ENCODE measurements around the gene EPRS1. TPM values are rescaled to one million over a fixed set of nuclear protein-coding genes. Genes with fewer than 3 reads are reported as not detected.
"Not testable (repeated sequence)": the region's sequence is repeated elsewhere in the genome, so short reads cannot be mapped to it uniquely, and the experiment has no call there.

EPRS1 gene
- total RNA-seq, 1 donor from 2014 or later: 65.4 TPM

- intact Hi-C loops (cut with DNase I): no loop called here
- no peak for DNase-seq
These were observed 1.5 kb downstream of the EPRS1 start for GRCh38 chr1:220044678-220045355.

GRCh38 chr1:220043646-220044045 lies 2.7 kb downstream of the EPRS1 start:
- peaks cover 24% of the 10 kb centered on the region for H3K36me3 ChIP-seq
- intact Hi-C loops (cut with DNase I): no loop called here
- TF ChIP-seq CTCF (IDR thresholded peaks at IDR 0.05): no peak
- ATAC-seq (no peak), DNase-seq (no peak)
- no peak overlapping the region for H3K27ac ChIP-seq
- peaks cover 30% of the 10 kb centered on the region for H3K4me1 ChIP-seq
- no peaks in the 10 kb centered on the region for H3K27me3 ChIP-seq (ENCODE audit: low read depth)
- H3K4me3 ChIP-seq: no peak overlapping the region
- H3K9me3 ChIP-seq: no peaks in the 10 kb centered on the region

More at GRCh38 chr1:220044678-220045355, 1.5 kb downstream of the EPRS1 start:
- H3K4me3 ChIP-seq: peak overlapping the region; percentile 82
- no peak for ATAC-seq
- no peak for TF ChIP-seq CTCF (IDR thresholded peaks at IDR 0.05)
- H3K9me3 ChIP-seq: no peaks in the 10 kb centered on the region
- H3K27ac ChIP-seq: no peak overlapping the region
- H3K27me3 ChIP-seq (ENCODE audit: low read depth): no peaks in the 10 kb centered on the region
- H3K36me3 ChIP-seq: peaks cover 12% of the 10 kb centered on the region
- H3K4me1 ChIP-seq: peaks cover 30% of the 10 kb centered on the region

GRCh38 chr1:220040028-220040596 lies 6.2 kb downstream of the EPRS1 start:
- intact Hi-C loops (cut with DNase I): no loop called here
- peaks cover 29% of the 10 kb centered on the region for H3K36me3 ChIP-seq
- ATAC-seq: no peak
- TF ChIP-seq CTCF (IDR thresholded peaks at IDR 0.05): no peak
- no peaks in the 10 kb centered on the region for H3K27me3 ChIP-seq (ENCODE audit: low read depth)
- no peak overlapping the region for H3K4me3 ChIP-seq
- no peak overlapping the region for H3K27ac ChIP-seq
- no peak for DNase-seq
- no peaks in the 10 kb centered on the region for H3K9me3 ChIP-seq
- H3K4me1 ChIP-seq: peaks cover 19% of the 10 kb centered on the region

- Histone ChIP-seq H3K4me1 (peaks cover 4% of the 10 kb centered on the region), H3K27me3 (ENCODE audit: low read depth) (no peaks in the 10 kb centered on the region), H3K27ac (no peak overlapping the region), H3K9me3 (no peaks in the 10 kb centered on the region), H3K36me3 (peaks cover 42% of the 10 kb centered on the region), H3K4me3 (no peak overlapping the region)
- no peak for DNase-seq
- ATAC-seq: no peak
- intact Hi-C loops (cut with DNase I): no loop called here
- TF ChIP-seq CTCF (IDR thresholded peaks at IDR 0.05): no peak
These were observed 7.7 kb downstream of the EPRS1 start for GRCh38 chr1:220038640-220039039.

- ATAC-seq; DNase-seq; H3K4me1 ChIP-seq; H3K9me3 ChIP-seq; H3K4me3 ChIP-seq; H3K27ac ChIP-seq; intact Hi-C loops (cut with DNase I); H3K27me3 ChIP-seq (ENCODE audit: low read depth): not testable (repeated sequence)
- peaks cover 51% of the 10 kb centered on the region for H3K36me3 ChIP-seq
These were observed 8.5 kb downstream of the EPRS1 start for GRCh38 chr1:220037810-220038209.

- Histone ChIP-seq H3K36me3 (peaks cover 68% of the 10 kb centered on the region), H3K27me3 (ENCODE audit: low read depth) (no peaks in the 10 kb centered on the region), H3K27ac (no peak overlapping the region), H3K9me3 (no peaks in the 10 kb centered on the region), H3K4me3 (no peak overlapping the region), H3K4me1 (no peaks in the 10 kb centered on the region)
- intact Hi-C loops (cut with DNase I): no loop called here
- TF ChIP-seq CTCF (IDR thresholded peaks at IDR 0.05): no peak
- DNase-seq (no peak), ATAC-seq (no peak)
These were observed 13.4 kb downstream of the EPRS1 start for GRCh38 chr1:220032911-220033310.

Data from lower lobe of right lung (tissue), 2 donors.